Lower leg skin (tissue), 4 donors: ENCODE results near the gene HCST. TPM values are rescaled to one million over a fixed set of nuclear protein-coding genes. Genes with fewer than 3 reads are reported as not detected.

Experiments used
- DNase-seq, 2 donors: peaks; one replicate each; pipeline ENCODE4 v3.0.0-alpha.2; 2019; ENCODE audit warnings: low spot score in 2 of 2
- H3K4me3 ChIP-seq: fragments of 200-600 bp; sonication (generic); 2 replicates; pipeline ENCODE4 v1.5.1; 2017; ENCODE audit warnings: mild to moderate bottlenecking, low read depth; ENCODE audit not compliant: poor library complexity, severe bottlenecking
- CTCF ChIP-seq, 3 donors: fragments of 450-650 bp; IDR thresholded peaks; one replicate each; pipeline ENCODE4 v1.5.1; 2016; ENCODE audit warnings: antibody characterized with exemption in 3 of 3, mild to moderate bottlenecking in 3 of 3, moderate library complexity in 2 of 3
- POLR2A ChIP-seq, 2 donors: fragments of 450-650 bp; IDR thresholded peaks; one replicate each; pipeline ENCODE4 v1.6.1; 2016 to 2017; ENCODE audit warnings: antibody characterized with exemption in 2 of 2, mild to moderate bottlenecking in 1 of 2, moderate library complexity in 1 of 2
- WGBS, 2 donors: methylation state at CpG; one replicate each; pipeline ENCODE4 v1.1.5; 2018; 5-methylcytosine and 5-hydroxymethylcytosine counted together
- intact Hi-C: fragments of 100-400 bp; cut with DNase I; formaldehyde crosslinking; loops from one replicate; pipeline ENCODE4 v1.15.0; 2023; ENCODE audit warnings: low total_unique reads
- total RNA-seq, 4 donors: library from RNA; depleted of rRNA; stranded (reverse); fragments of >200 nt; gene quantifications; one replicate each; pipeline ENCODE4 v1.1.0, GENCODE V29; 2016

HCST gene
- total RNA-seq, 4 donors from 2014 or later: 0.79 to 8.4 (median 4.4) TPM; not detected in 1

GRCh38 chr19:35938282-35939224, 36.2 kb downstream of the HCST start:
- intact Hi-C loops: loop anchor here (10.0 kb wide), 1 partner anchor 244 kb away; no protein-coding TSS in a partner anchor
- H3K4me3 ChIP-seq: no peak overlapping the region
- no peak for DNase-seq
- 80 to 82% methylated on average over 13 of the region's 13 CpGs for WGBS, 2 donors
- TF ChIP-seq POLR2A (IDR thresholded peaks at IDR 0.05) (no peak), CTCF (IDR thresholded peaks at IDR 0.05) (no peak)

- no peak for DNase-seq
- intact Hi-C loops: loop anchor here (10.0 kb wide), 1 partner anchor 245 kb away; no protein-coding TSS in a partner anchor
- 90 to 94% methylated on average over 41 to 50 of the region's 55 CpGs for WGBS, 2 donors
- H3K4me3 ChIP-seq: no peak overlapping the region
- TF ChIP-seq POLR2A (IDR thresholded peaks at IDR 0.05) (no peak), CTCF (IDR thresholded peaks at IDR 0.05) (no peak)
These were observed 37.2 kb downstream of the HCST start for GRCh38 chr19:35939307-35940077.

DNA sequence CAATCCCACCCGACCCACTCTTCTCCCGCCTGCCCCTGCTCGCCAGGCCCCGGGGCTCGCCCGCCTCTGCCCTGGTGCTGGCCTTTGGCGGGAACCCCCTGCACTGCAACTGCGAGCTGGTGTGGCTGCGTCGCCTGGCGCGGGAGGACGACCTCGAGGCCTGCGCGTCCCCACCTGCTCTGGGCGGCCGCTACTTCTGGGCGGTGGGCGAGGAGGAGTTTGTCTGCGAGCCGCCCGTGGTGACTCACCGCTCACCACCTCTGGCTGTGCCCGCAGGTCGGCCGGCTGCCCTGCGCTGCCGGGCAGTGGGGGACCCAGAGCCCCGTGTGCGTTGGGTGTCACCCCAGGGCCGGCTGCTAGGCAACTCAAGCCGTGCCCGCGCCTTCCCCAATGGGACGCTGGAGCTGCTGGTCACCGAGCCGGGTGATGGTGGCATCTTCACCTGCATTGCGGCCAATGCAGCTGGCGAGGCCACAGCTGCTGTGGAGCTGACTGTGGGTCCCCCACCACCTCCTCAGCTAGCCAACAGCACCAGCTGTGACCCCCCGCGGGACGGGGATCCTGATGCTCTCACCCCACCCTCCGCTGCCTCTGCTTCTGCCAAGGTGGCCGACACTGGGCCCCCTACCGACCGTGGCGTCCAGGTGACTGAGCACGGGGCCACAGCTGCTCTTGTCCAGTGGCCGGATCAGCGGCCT, 37.9 kb downstream of the HCST start:
- intact Hi-C loops: no loop called here
- no peak overlapping the region for H3K4me3 ChIP-seq
- no peak for DNase-seq
- 85 to 89% methylated on average over 10 to 40 of the region's 51 CpGs for WGBS, 2 donors
- TF ChIP-seq CTCF (IDR thresholded peaks at IDR 0.05): no peak
- TF ChIP-seq POLR2A (IDR thresholded peaks at IDR 0.05): no peak

- DNase-seq: no peak
- intact Hi-C loops: no loop called here
- 80% methylated on average over 4 of the region's 4 CpGs for WGBS, 2 donors
- TF ChIP-seq CTCF (IDR thresholded peaks at IDR 0.05) (no peak), POLR2A (IDR thresholded peaks at IDR 0.05) (no peak)
- no peak overlapping the region for H3K4me3 ChIP-seq
These were observed 38.5 kb downstream of the HCST start for GRCh38 chr19:35940839-35941238.

DNA sequence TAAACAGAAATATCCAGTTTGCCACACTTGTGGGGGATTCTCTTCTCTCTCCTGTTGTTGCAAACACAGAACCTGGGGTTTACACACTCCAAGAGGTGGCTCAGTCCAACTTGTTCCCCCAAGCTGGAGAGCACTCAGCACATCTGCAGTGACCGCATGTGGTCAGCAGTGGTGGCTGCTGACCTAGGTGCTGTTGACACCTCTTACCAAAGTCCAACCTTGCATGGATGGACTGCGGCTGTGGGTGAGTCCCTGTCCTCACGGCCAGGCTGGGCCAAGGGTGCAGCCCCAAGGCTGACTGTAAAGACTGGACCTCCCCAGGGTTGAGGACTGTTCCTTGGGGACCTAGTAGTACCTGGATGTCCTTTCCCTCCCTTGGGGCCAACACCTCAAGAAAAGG, 39.9 kb downstream of the HCST start:
- WGBS, 2 donors: 100% methylated on average over 3 of the region's 3 CpGs

More for the DNA sequence above, 39.9 kb downstream of the HCST start:
- intact Hi-C loops: no loop called here
- H3K4me3 ChIP-seq: no peak overlapping the region
- TF ChIP-seq CTCF (IDR thresholded peaks at IDR 0.05) (no peak), POLR2A (IDR thresholded peaks at IDR 0.05) (no peak)
- no peak for DNase-seq
